ENCODE results near the gene CD177.
"Not testable (repeated sequence)": the region's sequence is repeated elsewhere in the genome, so short reads cannot be mapped to it uniquely, and the experiment has no call there.

Gene CD177

DNA sequence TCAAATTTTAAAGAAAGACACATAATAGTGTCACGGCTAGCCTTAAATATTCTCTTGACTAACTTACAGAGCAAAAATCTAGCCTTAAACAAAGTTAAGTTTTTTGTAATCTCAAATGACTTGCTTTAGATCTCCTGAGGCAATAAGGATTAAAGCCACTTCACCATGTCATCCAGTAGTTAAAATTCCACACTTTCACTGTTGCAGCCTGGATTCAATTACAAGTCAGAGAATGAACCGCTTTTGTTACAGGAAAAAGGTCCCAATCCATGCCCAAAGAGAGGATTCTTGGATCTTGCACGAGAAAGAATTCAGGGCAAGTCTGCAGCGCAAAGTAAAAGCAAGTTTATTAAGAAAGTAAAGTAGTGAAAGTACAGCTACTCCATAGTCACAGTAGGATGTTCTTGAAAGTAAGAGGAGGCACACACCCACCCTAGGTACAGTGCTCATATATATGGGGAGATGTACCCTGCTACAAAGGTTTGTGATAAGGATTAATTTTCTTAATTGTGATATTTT is 34.6 kb upstream of the CD177 start:
- Histone ChIP-seq H3K4me1 (ENCODE audit: low read length) (no peaks in the 10 kb centered on the region), H3K27ac (ENCODE audit: low read length) (no peak overlapping the region), H3K27me3 (ENCODE audit: low read depth, low read length) (peaks cover 22% of the 10 kb centered on the region), H3K9ac (ENCODE audit: low read length) (no peak overlapping the region), H3K4me3 (ENCODE audit: low read length) (no peak overlapping the region), H3K79me2 (ENCODE audit: low read length) (no peaks in the 10 kb centered on the region), H4K20me1 (ENCODE audit: insufficient read depth, low read length) (no peaks in the 10 kb centered on the region), H3K9me3 (ENCODE audit: insufficient read depth, low read length) (no peaks in the 10 kb centered on the region), H3K36me3 (replicated peaks; ENCODE audit: low read depth, low read length) (no peaks in the 10 kb centered on the region), H3K4me2 (ENCODE audit: low read length) (no peak overlapping the region), H2AFZ (ENCODE audit: low read depth, low read length) (no peak overlapping the region)
- TF ChIP-seq CTCF (IDR thresholded peaks at IDR 0.05; ENCODE audit: low read depth, low read length) (no peak), EZH2phosphoT487 (IDR thresholded peaks at IDR 0.05; ENCODE audit: low read depth) (no peak)

DNA sequence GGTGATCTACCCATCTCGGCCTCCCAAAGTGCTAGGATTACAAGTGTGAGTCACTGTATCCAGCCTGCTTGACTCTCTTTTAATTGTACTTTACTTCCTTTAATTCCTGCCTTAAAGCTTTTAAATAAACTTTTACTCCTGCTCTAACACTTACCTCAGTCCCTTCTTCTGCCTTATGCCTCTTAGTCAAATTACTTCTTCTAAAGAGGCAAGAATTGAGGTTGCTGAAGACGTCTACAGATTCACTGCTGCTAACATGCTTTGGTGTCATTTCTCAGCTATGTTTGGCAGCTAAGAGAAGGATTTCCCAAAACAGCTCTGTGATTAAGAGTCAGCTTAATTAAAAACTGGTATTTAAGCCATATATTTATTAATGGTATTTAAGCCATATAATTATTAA is 32.9 kb upstream of the CD177 start:
- TF ChIP-seq EZH2phosphoT487 (IDR thresholded peaks at IDR 0.05; ENCODE audit: low read depth) (no peak), CTCF (IDR thresholded peaks at IDR 0.05; ENCODE audit: low read depth, low read length) (no peak)
- H3K4me2 ChIP-seq (ENCODE audit: low read length), result no peak overlapping the region
- H3K4me3 ChIP-seq (ENCODE audit: low read length), result no peak overlapping the region
- no peaks in the 10 kb centered on the region for H3K9me3 ChIP-seq (ENCODE audit: insufficient read depth, low read length)
- H3K27me3 ChIP-seq (ENCODE audit: low read depth, low read length), result peaks cover 12% of the 10 kb centered on the region
- H3K27ac ChIP-seq (ENCODE audit: low read length), result no peak overlapping the region
- no peaks in the 10 kb centered on the region for H3K4me1 ChIP-seq (ENCODE audit: low read length)
- H3K9ac ChIP-seq (ENCODE audit: low read length), result no peak overlapping the region
- no peak overlapping the region for H2AFZ ChIP-seq (ENCODE audit: low read depth, low read length)
- no peaks in the 10 kb centered on the region for H3K79me2 ChIP-seq (ENCODE audit: low read length)
- no peaks in the 10 kb centered on the region for H4K20me1 ChIP-seq (ENCODE audit: insufficient read depth, low read length)
- H3K36me3 ChIP-seq (replicated peaks; ENCODE audit: low read depth, low read length), result no peaks in the 10 kb centered on the region

- H3K4me1 ChIP-seq (ENCODE audit: low read length); H3K79me2 ChIP-seq (ENCODE audit: low read length): not testable (repeated sequence)
These were observed 26.7 kb upstream of the CD177 start for GRCh38 chr19:43326761-43327160.

DNA sequence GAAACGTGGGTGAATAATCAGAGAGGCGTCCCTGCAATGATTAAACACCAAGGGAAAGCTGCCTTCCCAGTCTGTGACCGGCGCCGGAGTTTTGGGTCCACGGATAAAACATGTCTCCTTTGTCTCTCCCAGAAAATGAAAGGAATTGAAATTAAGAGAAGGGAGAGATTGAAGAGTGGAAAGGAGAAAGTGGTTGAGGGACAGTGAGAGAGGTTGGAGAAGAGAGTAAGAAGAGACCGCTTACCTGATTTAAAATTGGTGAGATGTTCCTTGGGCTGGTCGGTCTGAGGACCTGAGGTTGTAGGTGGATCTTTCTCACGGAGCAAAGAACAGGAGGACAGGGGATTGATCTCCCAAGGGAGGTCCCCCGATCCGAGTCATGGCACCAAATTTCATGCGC is 24.9 kb upstream of the CD177 start:
- H3K27me3 ChIP-seq (ENCODE audit: low read depth, low read length); H3K36me3 ChIP-seq (replicated peaks; ENCODE audit: low read depth, low read length): not testable (repeated sequence)

More at GRCh38 chr19:43326761-43327160, 26.7 kb upstream of the CD177 start:
- not testable (repeated sequence) for H3K36me3 ChIP-seq (replicated peaks; ENCODE audit: low read depth, low read length); H3K4me2 ChIP-seq (ENCODE audit: low read length); H4K20me1 ChIP-seq (ENCODE audit: insufficient read depth, low read length); H3K4me3 ChIP-seq (ENCODE audit: low read length); H3K27ac ChIP-seq (ENCODE audit: low read length); H2AFZ ChIP-seq (ENCODE audit: low read depth, low read length); H3K27me3 ChIP-seq (ENCODE audit: low read depth, low read length); H3K9me3 ChIP-seq (ENCODE audit: insufficient read depth, low read length); H3K9ac ChIP-seq (ENCODE audit: low read length)

DNA sequence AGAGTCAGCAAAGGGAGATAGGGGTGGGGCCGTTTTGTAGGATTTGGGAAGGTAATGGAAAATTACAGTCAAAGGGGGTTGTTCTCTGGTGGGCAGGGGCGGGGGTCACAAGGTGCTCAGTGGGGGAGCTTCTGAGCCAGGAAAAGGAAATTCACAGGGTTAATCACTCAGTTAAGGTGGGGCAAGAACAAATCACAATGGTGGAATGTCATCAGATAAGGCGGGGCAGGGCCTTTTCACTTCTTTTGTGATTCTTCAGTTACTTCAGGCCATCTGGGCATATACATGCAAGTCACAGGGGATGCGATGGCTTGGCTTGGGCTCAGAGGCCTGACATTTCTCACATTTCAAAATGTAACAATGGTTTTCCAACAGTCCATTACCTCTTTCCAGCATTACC is 24.4 kb upstream of the CD177 start:
- not testable (repeated sequence) for H3K27ac ChIP-seq (ENCODE audit: low read length); H4K20me1 ChIP-seq (ENCODE audit: insufficient read depth, low read length); H3K27me3 ChIP-seq (ENCODE audit: low read depth, low read length); H3K79me2 ChIP-seq (ENCODE audit: low read length); H3K4me3 ChIP-seq (ENCODE audit: low read length); H2AFZ ChIP-seq (ENCODE audit: low read depth, low read length); H3K36me3 ChIP-seq (replicated peaks; ENCODE audit: low read depth, low read length); H3K4me2 ChIP-seq (ENCODE audit: low read length); H3K4me1 ChIP-seq (ENCODE audit: low read length); H3K9me3 ChIP-seq (ENCODE audit: insufficient read depth, low read length); H3K9ac ChIP-seq (ENCODE audit: low read length)

More for the DNA sequence above, 24.9 kb upstream of the CD177 start:
- H3K9me3 ChIP-seq (ENCODE audit: insufficient read depth, low read length); H3K79me2 ChIP-seq (ENCODE audit: low read length); H3K4me3 ChIP-seq (ENCODE audit: low read length); H3K4me1 ChIP-seq (ENCODE audit: low read length); H3K27ac ChIP-seq (ENCODE audit: low read length); H4K20me1 ChIP-seq (ENCODE audit: insufficient read depth, low read length); H3K9ac ChIP-seq (ENCODE audit: low read length); H3K4me2 ChIP-seq (ENCODE audit: low read length); H2AFZ ChIP-seq (ENCODE audit: low read depth, low read length): not testable (repeated sequence)

All from OCI-LY3 (cell line).